GM12872 (cell line): ENCODE data around the gene SLC35C1.

ENCODE experiments used
- TF ChIP-seq, protein P1 (sequence below): IDR thresholded peaks from 3 replicates; pipeline ENCODE4 v1.5.1; 2011; ENCODE audit warnings: low read depth, mild to moderate bottlenecking, low read length, moderate library complexity; ENCODE audit not compliant: insufficient read depth

SLC35C1 gene

DNA sequence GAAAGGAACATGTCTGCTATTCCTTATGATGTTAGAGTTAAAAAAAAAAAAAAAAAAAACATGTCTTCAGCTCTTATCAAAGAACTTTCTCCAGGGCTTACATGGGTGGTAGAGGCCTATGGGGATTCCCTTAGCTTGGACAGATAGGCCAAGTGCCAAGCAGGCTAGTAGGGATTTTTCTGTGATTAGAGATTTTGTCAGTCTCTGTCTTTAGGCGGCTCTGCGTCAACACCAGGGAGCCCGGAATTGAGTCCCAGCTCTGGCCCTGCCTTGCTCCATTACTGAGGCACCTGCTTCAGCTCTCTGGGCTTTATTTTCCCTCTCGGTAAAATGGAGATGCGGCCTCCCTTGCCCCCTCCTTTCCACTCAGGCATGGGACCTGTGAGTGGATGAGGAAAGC, 55.4 kb downstream of the SLC35C1 start:
- TF ChIP-seq, protein P1, sequence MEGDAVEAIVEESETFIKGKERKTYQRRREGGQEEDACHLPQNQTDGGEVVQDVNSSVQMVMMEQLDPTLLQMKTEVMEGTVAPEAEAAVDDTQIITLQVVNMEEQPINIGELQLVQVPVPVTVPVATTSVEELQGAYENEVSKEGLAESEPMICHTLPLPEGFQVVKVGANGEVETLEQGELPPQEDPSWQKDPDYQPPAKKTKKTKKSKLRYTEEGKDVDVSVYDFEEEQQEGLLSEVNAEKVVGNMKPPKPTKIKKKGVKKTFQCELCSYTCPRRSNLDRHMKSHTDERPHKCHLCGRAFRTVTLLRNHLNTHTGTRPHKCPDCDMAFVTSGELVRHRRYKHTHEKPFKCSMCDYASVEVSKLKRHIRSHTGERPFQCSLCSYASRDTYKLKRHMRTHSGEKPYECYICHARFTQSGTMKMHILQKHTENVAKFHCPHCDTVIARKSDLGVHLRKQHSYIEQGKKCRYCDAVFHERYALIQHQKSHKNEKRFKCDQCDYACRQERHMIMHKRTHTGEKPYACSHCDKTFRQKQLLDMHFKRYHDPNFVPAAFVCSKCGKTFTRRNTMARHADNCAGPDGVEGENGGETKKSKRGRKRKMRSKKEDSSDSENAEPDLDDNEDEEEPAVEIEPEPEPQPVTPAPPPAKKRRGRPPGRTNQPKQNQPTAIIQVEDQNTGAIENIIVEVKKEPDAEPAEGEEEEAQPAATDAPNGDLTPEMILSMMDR = no peak

DNA sequence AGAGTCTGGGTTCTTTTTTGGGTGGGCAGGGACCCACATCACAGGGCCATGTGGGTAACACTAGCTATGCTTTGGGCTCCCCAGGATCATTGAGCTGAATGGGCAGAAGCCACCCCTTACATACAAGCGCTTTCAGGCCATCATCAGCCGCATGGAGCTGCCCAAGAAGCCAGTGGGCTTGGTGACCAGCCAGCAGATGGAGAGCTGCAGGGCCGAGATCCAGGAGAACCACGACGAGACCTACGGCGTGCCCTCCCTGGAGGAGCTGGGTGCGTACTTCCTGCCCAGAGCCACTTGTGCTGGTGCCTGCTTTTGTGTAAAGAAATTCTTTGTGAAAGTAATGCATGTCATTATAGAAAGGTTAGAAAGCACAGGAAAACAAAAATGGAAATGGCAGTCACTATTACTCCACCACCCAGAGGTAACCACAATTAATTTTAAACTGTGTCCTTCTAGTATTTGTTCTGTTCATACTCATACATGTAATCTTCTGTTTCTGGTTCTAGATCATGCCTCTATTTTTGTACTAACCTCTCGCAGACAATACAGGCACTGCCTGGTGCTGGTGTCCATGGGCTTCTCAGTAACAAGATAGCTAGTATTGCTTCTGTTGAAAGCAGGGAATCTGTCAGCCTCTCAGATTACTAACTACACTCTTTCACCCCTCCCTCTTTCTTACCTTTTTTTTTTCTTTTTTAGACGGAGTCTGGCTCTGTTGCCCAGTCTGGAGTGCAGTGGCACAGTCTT, 56.0 kb downstream of the SLC35C1 start:
- TF ChIP-seq, protein P1 = no peak
